ENCODE data around the gene SCN4B. TPM values are rescaled to one million over a fixed set of nuclear protein-coding genes. Genes with fewer than 3 reads are reported as not detected.

Gene SCN4B
- total RNA-seq, 1 experiment from 2014 or later, result 1.6 TPM

GRCh38 chr11:118168316-118168715 lies 15.7 kb upstream of the SCN4B start:
- Histone ChIP-seq H4K5ac (ENCODE audit: insufficient read length, low read depth, low read length) (no peak overlapping the region), H2BK120ac (ENCODE audit: low read depth, low read length, poor library complexity, severe bottlenecking) (no peak overlapping the region), H2BK20ac (ENCODE audit: low read depth, low read length, poor library complexity, severe bottlenecking) (no peak overlapping the region), H4K20me1 (ENCODE audit: control insufficient read depth, insufficient read depth, insufficient read length) (no peaks in the 10 kb centered on the region), H3K4me1 (ENCODE audit: insufficient read depth, low read length) (0 out of 2 replicates have a peak, but pooled peaks cover 3% of the 10 kb centered on the region), H3K79me1 (ENCODE audit: insufficient read depth, low read depth, low read length, poor library complexity, severe bottlenecking) (no peaks in the 10 kb centered on the region), H3K14ac (ENCODE audit: insufficient read depth, low read length) (no peak overlapping the region; the same call in 1 of the 2 replicates), H3K56ac (ENCODE audit: insufficient read length, low read depth, low read length) (no peak overlapping the region), H3K18ac (ENCODE audit: insufficient read length, low read depth, low read length) (no peak overlapping the region), H3K4ac (ENCODE audit: low read depth, low read length) (no peak overlapping the region), H4K91ac (ENCODE audit: insufficient read length, low read depth, low read length) (no peak overlapping the region), H3K27me3 (ENCODE audit: insufficient read depth, low read length) (peaks cover 22% of the 10 kb centered on the region; the same call in 1 of the 2 replicates), H3K23ac (ENCODE audit: insufficient read length, low read depth, low read length) (no peak overlapping the region), H2BK15ac (ENCODE audit: low read depth, low read length) (no peak overlapping the region), H3K9me3 (ENCODE audit: control insufficient read depth, low read depth, low read length) (no peaks in the 10 kb centered on the region), H3K9ac (ENCODE audit: extremely low read depth, insufficient read length, low read length) (no peak overlapping the region), H2BK12ac (ENCODE audit: insufficient read length, low read depth, low read length) (no peak overlapping the region), H3K23me2 (ENCODE audit: insufficient read length, low read depth, low read length, poor library complexity, severe bottlenecking) (peaks cover 2% of the 10 kb centered on the region), H3K79me2 (ENCODE audit: insufficient read depth, low read length) (no peaks in the 10 kb centered on the region), H2AFZ (ENCODE audit: low read length) (no peak overlapping the region), H2BK5ac (ENCODE audit: insufficient read length, low read length) (no peak overlapping the region), H4K8ac (replicated peaks; ENCODE audit: insufficient read length, low read depth, low read length) (no peak overlapping the region), H2AK5ac (ENCODE audit: insufficient read length, low read length) (no peak overlapping the region), H3K27ac (ENCODE audit: insufficient read length, low read depth, low read length) (no peak overlapping the region), H3K4me2 (ENCODE audit: insufficient read depth, insufficient read length, low read length) (no peak overlapping the region), H3T11ph (ENCODE audit: low read length) (no peak overlapping the region)
- Mint-ChIP-seq H3K27ac (no peak overlapping the region), H3K4me3 (no peak overlapping the region), H3K27me3 (ENCODE audit: low read depth) (peaks cover 91% of the 10 kb centered on the region), H3K9me3 (no peaks in the 10 kb centered on the region), H3K36me3 (ENCODE audit: insufficient read depth in 1 of 3, low read depth in 3 of 3) (no peaks in the 10 kb centered on the region), H3K4me1 (peaks cover 23 to 42% of the 10 kb centered on the region in 2 experiments)
- no peak for DNase-seq
- no CpG with 5 or more reads among the region's 8 CpGs for WGBS (ENCODE audit: extremely low coverage, insufficient read length, low lambda C conversion rate)
- no peak for TF ChIP-seq CTCF (conservative IDR thresholded peaks at IDR 0.05)
